Activated CD8-positive, alpha-beta memory T cell treated with anti-CD3 and anti-CD28 coated beads, Interleukin-2, amount 10 ng/mL, durations not matched to agents 7 days and 5 days (primary cell): ENCODE measurements around the gene GET3. TPM values are rescaled to one million over a fixed set of nuclear protein-coding genes. Genes with fewer than 3 reads are reported as not detected.
"Not testable (repeated sequence)": the region's sequence is repeated elsewhere in the genome, so short reads cannot be mapped to it uniquely, and the experiment has no call there.

Source experiments
- ATAC-seq: fragments of 150-1000 bp; cut with Tn5 transposase; one replicate; pipeline ENCODE4 v1.10.0; 2021; ENCODE audit warnings: moderate library complexity
- CTCF ChIA-PET: fragments of 350-600 bp; sonication (Branson Sonifier 250); formaldehyde crosslinking; loops from one replicate; lab custom pipeline; 2021; ENCODE audit warnings: antibody characterized with exemption; lab: Charles Lee
- DNase-seq: peaks from one replicate; pipeline ENCODE4 v3.0.0-alpha.2; 2020
- H3K27ac Mint-ChIP-seq: one replicate; pipeline ENCODE4 v1.8.0; 2021; ENCODE audit warnings: mild to moderate bottlenecking, mixed read lengths
- H3K27me3 Mint-ChIP-seq: one replicate; pipeline ENCODE4 v1.8.0; 2021; ENCODE audit warnings: mixed read lengths
- H3K36me3 Mint-ChIP-seq: one replicate; pipeline ENCODE4 v1.8.0; 2021; ENCODE audit warnings: mild to moderate bottlenecking, mixed read lengths
- H3K4me1 Mint-ChIP-seq: one replicate; pipeline ENCODE4 v1.8.0; 2021; ENCODE audit warnings: mixed read lengths
- H3K4me3 Mint-ChIP-seq: one replicate; pipeline ENCODE4 v1.8.0; 2021; ENCODE audit warnings: mild to moderate bottlenecking, moderate library complexity, mixed read lengths
- H3K9me3 Mint-ChIP-seq: one replicate; pipeline ENCODE4 v1.8.0; 2022; ENCODE audit warnings: low read depth, mixed read lengths
- total RNA-seq, 2 experiments: library from RNA; stranded (reverse); gene quantifications; one replicate each; pipeline ENCODE4 v1.2.3, GENCODE V29; 2021

Gene GET3
- total RNA-seq, 2 experiments from 2014 or later: 68.6 to 84.1 TPM

DNA sequence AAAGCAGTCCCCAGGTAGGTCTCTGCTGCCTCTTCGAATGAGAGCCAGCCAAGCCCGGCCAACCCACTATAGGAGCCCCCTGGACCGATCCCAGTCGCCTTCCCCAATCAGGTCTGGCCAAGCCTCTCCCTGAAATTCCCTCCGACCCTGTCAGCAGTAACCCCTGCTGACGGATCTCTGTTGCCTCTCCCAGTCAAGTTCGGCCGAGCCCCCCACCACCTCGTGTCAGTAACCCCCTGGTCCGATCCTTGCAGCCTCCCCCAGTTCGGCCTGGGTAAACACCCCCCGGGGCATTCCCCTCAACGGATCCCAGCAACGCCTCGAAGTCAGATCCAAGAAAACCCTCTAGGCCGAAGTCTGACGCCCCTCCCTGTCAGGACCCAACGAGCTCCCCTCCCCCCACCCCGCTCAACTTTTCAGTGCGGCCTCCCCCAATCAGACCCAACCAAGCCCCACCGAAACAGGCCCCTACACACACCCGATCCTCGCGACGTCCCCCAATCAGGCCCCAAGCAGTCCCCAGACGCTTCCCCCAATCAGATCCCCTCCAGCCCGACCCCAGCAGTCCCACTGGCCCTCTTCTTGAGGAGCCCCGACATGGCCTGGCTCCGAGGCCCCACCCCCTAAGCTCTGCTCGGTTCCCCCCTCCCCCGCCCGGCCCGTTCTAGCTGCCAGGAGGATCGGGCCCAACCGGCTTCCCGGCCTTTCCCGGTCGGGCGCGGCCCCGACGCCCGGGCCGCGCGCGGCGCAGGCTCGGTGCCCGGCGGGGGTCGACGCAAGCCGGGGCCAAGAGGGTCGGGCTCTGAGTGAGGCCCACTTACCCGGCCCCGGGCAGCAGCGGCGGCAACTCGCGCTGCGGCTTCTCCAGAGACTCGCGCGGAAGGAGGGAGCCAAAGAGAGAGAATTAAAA, 15.4 kb upstream of the GET3 start:
- Mint-ChIP-seq H3K4me3 (peak overlapping the region; percentile 86), H3K4me1 (peaks cover 38% of the 10 kb centered on the region)
- ATAC-seq: peak; percentile 64

DNA sequence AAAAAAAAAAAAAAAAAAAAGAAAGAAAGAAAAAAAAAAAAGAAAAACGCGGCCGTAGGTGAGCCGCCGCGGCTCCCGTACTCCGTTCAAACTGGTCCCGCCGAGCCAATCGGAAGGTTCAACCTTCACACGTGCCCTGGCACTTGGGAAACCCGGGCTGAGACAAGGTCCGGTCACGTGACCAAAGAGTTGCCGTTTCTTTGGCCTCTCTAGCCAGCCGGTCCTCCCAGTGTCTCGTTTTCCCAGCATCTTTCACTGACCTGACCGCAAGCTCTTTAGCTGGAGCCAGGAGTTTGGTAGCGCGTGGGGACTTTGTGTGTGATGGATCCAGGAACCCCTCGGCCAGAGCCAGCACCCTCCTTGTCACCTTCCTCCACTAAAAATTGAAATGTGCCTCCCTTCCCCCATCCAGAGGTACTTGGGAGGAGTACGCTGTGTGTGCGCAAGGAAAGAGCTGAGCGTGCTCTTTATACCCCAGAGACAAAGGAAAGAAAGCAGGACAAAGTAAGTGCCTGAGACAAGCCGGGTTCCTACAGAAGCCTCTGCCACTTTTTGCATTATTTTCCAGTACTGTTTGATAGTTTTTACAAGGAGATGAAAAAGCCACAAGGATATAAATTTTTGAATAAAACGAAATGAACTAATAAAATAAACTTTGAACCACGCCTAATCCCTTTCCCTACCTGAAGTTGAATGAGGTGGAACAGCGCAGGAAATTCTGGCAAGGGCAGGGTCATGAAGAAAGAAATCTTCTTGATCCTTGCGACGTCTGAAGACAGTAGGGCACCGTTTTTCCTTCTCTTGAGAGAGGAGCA, 14.5 kb upstream of the GET3 start:
- CTCF ChIA-PET: interaction anchor here (0.5 to 15.3 kb wide), 15 partner anchors 11 to 162 kb away, joined by 3 to 157 read pairs (median 5); partner anchors contain the start of gene TRIR
- DNase-seq (peak; percentile 98), ATAC-seq (peak; percentile 88)
- Mint-ChIP-seq H3K9me3 (no peaks in the 10 kb centered on the region), H3K27ac (peak overlapping the region; percentile 91), H3K4me1 (peaks cover 38% of the 10 kb centered on the region), H3K4me3 (peak overlapping the region; percentile 83), H3K36me3 (peaks cover 16% of the 10 kb centered on the region), H3K27me3 (no peaks in the 10 kb centered on the region)

More for the DNA sequence above, 15.4 kb upstream of the GET3 start:
- no peaks in the 10 kb centered on the region for H3K27me3 Mint-ChIP-seq
- H3K36me3 Mint-ChIP-seq: peaks cover 14% of the 10 kb centered on the region
- peak overlapping the region; percentile 83 for H3K27ac Mint-ChIP-seq
- H3K9me3 Mint-ChIP-seq: no peaks in the 10 kb centered on the region
- CTCF ChIA-PET: interaction anchor here (0.5 to 15.3 kb wide), 13 partner anchors 9 to 559 kb away, joined by 3 to 157 read pairs (median 5); partner anchors contain the start of gene TRIR
- DNase-seq: peak; percentile 76

DNA sequence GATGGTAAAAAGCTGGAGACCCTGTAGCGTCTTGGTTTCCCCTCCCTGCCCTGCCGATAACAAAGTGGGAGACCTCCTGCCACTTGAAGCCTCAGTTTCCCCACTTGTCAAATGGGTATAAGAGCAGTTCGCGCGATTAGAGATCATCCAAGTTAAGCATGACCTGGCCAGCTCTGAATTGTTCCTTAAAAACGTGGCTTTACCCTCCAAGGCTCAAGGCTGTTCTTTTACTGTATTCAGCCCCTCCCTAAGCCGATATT, 14.0 kb upstream of the GET3 start:
- DNase-seq (no peak), ATAC-seq (no peak)
- H3K27me3 Mint-ChIP-seq: no peaks in the 10 kb centered on the region
- H3K4me3 Mint-ChIP-seq: peak overlapping the region; percentile 83
- CTCF ChIA-PET: interaction anchor here (0.6 to 15.3 kb wide), 12 partner anchors 11 to 162 kb away, joined by 3 to 157 read pairs (median 5); partner anchors contain the start of gene TRIR
- H3K27ac Mint-ChIP-seq: peak overlapping the region; percentile 91
- no peaks in the 10 kb centered on the region for H3K9me3 Mint-ChIP-seq
- H3K4me1 Mint-ChIP-seq: peaks cover 38% of the 10 kb centered on the region
- H3K36me3 Mint-ChIP-seq: peaks cover 20% of the 10 kb centered on the region

GRCh38 chr19:12723641-12724426, 13.5 kb upstream of the GET3 start, which contains the start of gene TNPO2:
Gene TNPO2 (minus strand): TSS chr19:12723932. CDS start chr19:12720977, 2,955 bp downstream.
- H3K27me3 Mint-ChIP-seq: no peaks in the 10 kb centered on the region
- H3K4me1 Mint-ChIP-seq: peaks cover 33% of the 10 kb centered on the region
- CTCF ChIA-PET: interaction anchor here (0.6 to 15.3 kb wide), 14 partner anchors 10 to 150 kb away, joined by 3 to 157 read pairs (median 4); partner anchors contain the start of gene TRIR
- peak; percentile 84 for DNase-seq
- H3K27ac Mint-ChIP-seq: peak within 1 kb of the TSS; percentile 91
- H3K4me3 Mint-ChIP-seq: peak within 1 kb of the TSS; percentile 83
- ATAC-seq: peak; percentile 38
- H3K9me3 Mint-ChIP-seq: no peaks in the 10 kb centered on the region
- peaks cover 20% of the 10 kb centered on the region for H3K36me3 Mint-ChIP-seq

GRCh38 chr19:12725612-12726011, 11.7 kb upstream of the GET3 start:
- peaks cover 31% of the 10 kb centered on the region for H3K36me3 Mint-ChIP-seq
- not testable (repeated sequence) for ATAC-seq

DNA sequence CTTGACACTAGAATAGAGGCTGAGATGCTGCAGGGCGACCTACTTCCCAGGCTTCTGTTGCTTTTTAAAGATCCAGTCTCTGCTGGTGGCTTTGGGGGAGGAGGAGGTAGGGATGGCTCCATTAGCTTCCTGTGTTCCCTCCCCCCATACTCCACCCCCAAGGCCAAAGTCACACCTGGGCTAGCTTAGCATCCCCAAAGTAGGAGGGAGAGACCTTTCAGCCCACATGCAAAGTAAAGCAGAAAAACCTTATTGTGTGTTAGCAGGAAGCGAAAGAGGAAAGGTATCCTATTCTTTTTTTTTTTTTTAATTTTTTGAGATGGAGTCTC, 10.3 kb upstream of the GET3 start:
- Mint-ChIP-seq H3K4me3 (no peak overlapping the region), H3K27me3 (no peaks in the 10 kb centered on the region)

More at GRCh38 chr19:12725612-12726011, 11.7 kb upstream of the GET3 start:
- not testable (repeated sequence) for H3K27ac Mint-ChIP-seq, H3K9me3 Mint-ChIP-seq, DNase-seq, H3K27me3 Mint-ChIP-seq, H3K4me3 Mint-ChIP-seq
- peaks cover 23% of the 10 kb centered on the region for H3K4me1 Mint-ChIP-seq
- CTCF ChIA-PET: interaction anchor here (5.6 to 15.3 kb wide), 2 partner anchors 8 to 32 kb away, joined by 58 to 157 read pairs; partner anchors contain the start of gene TRIR

GRCh38 chr19:12727745-12728433, 9.4 kb upstream of the GET3 start:
- H3K27ac Mint-ChIP-seq: no peak overlapping the region
- peaks cover 38% of the 10 kb centered on the region for H3K36me3 Mint-ChIP-seq
- DNase-seq (no peak), ATAC-seq (no peak)
- peaks cover 32% of the 10 kb centered on the region for H3K4me1 Mint-ChIP-seq
- no peaks in the 10 kb centered on the region for H3K27me3 Mint-ChIP-seq
- CTCF ChIA-PET: interaction anchor here (2.2 to 15.3 kb wide), 2 partner anchors 30 to 33 kb away, joined by 8 to 157 read pairs; no protein-coding TSS in a partner anchor
- no peak overlapping the region for H3K4me3 Mint-ChIP-seq
- no peaks in the 10 kb centered on the region for H3K9me3 Mint-ChIP-seq

More for the DNA sequence above, 10.3 kb upstream of the GET3 start:
- CTCF ChIA-PET: interaction anchor here (15.3 kb wide), 1 partner anchor 31 kb away, joined by 157 read pairs; no protein-coding TSS in a partner anchor
- Mint-ChIP-seq H3K36me3 (peaks cover 32% of the 10 kb centered on the region), H3K9me3 (no peaks in the 10 kb centered on the region), H3K4me1 (peaks cover 24% of the 10 kb centered on the region), H3K27ac (no peak overlapping the region)
- no peak for ATAC-seq
- no peak for DNase-seq

DNA sequence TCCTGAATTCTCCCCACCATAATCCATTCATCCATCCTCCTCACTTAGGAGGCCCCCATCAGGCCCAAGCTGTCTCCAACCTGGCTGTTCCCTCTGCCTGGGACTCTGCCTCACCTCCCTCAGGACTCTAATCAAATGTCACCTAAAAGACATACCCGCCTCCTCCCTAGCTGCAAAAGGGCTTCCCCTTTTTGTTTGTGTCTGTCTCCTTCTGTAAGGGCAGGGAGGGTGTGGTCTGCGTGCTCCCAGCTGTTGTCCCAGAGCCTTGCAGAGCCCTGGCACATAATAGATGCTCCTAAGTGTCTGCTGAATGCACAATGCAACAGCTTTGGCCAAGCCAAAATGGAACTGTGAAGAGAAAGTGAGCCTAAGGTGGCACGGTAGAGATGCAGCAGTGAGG, 7.2 kb upstream of the GET3 start:
- CTCF ChIA-PET: interaction anchor here (1.1 to 2.2 kb wide), 2 partner anchors 8 to 30 kb away, joined by 3 to 8 read pairs; no protein-coding TSS in a partner anchor
- no peaks in the 10 kb centered on the region for H3K9me3 Mint-ChIP-seq
- H3K36me3 Mint-ChIP-seq: peaks cover 41% of the 10 kb centered on the region
- no peak overlapping the region for H3K4me3 Mint-ChIP-seq
- no peak for DNase-seq
- peaks cover 31% of the 10 kb centered on the region for H3K4me1 Mint-ChIP-seq
- no peak overlapping the region for H3K27ac Mint-ChIP-seq
- ATAC-seq: no peak
- H3K27me3 Mint-ChIP-seq: no peaks in the 10 kb centered on the region

GRCh38 chr19:12731337-12731736, 6.0 kb upstream of the GET3 start:
- no peaks in the 10 kb centered on the region for H3K27me3 Mint-ChIP-seq
- no peak overlapping the region for H3K4me3 Mint-ChIP-seq
- CTCF ChIA-PET: interaction anchor here (1.1 to 1.2 kb wide), 2 partner anchors 10 to 29 kb away, joined by 3 to 7 read pairs; no protein-coding TSS in a partner anchor
- no peak overlapping the region for H3K27ac Mint-ChIP-seq
- peaks cover 36% of the 10 kb centered on the region for H3K4me1 Mint-ChIP-seq
- peaks cover 41% of the 10 kb centered on the region for H3K36me3 Mint-ChIP-seq
- DNase-seq (no peak), ATAC-seq (no peak)
- no peaks in the 10 kb centered on the region for H3K9me3 Mint-ChIP-seq

GRCh38 chr19:12733369-12734214, 3.7 kb upstream of the GET3 start:
- Mint-ChIP-seq H3K4me3 (peak overlapping the region; percentile 92), H3K4me1 (peaks cover 51% of the 10 kb centered on the region), H3K36me3 (peaks cover 31% of the 10 kb centered on the region), H3K27ac (peak overlapping the region; percentile 97), H3K9me3 (no peaks in the 10 kb centered on the region), H3K27me3 (no peaks in the 10 kb centered on the region)
- DNase-seq: peak; percentile 81
- CTCF ChIA-PET: interaction anchor here (0.6 to 2.9 kb wide), 30 partner anchors 9 to 244 kb away, joined by 3 to 58 read pairs (median 4); partner anchors contain the start of genes DNASE2, FBXW9, HOOK2 and JUNB
- ATAC-seq: no peak

DNA sequence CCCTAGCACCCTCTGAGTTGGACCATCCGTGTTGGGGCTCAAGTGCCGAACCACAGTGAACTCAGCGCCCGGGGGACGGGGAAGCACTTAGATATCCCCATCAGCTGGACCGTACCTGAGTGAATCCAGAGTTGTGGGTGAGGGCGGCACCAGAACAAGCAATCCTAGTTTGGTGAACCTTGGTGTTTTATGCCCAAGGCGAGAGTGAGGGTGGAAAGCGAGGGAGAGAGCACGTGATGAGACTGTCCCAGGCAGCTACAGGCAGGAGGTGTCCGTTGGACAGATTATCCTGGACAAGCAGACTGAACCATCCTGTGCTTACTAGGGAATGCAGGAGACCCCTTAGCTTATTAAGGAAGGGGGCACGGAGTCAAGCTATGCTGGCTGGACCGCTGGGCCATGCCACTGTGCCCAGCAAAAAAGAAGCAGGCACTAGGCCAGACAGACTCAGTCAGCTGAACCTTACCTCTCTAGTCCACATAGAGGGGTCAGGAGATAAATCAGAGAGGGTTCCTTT, 596 bp downstream of the GET3 start:
- Mint-ChIP-seq H3K27me3 (no peaks in the 10 kb centered on the region), H3K4me3 (peak overlapping the region; percentile 99), H3K9me3 (no peaks in the 10 kb centered on the region), H3K27ac (peak overlapping the region; percentile 94), H3K36me3 (peaks cover 17% of the 10 kb centered on the region), H3K4me1 (peaks cover 37% of the 10 kb centered on the region)
- no peak for ATAC-seq
- CTCF ChIA-PET: interaction anchor here (0.6 to 3.3 kb wide), 11 partner anchors 9 to 144 kb away, joined by 3 to 16 read pairs (median 4); no protein-coding TSS in a partner anchor
- DNase-seq: no peak
